SK-N-SH treated with all-trans-retinoic acid at 6 μM for 48 hours (cell line): ENCODE results near the gene ANKRD6.

Source experiments
- ARNTL ChIP-seq: fragments of 450-650 bp; formaldehyde crosslinking; IDR thresholded peaks from 2 replicates; pipeline ENCODE4 v1.5.0; 2020; ENCODE audit warnings: low read depth, mild to moderate bottlenecking, moderate library complexity, borderline replicate concordance
- CREB5 ChIP-seq: fragments of 250-450 bp; sonication (Bioruptor Pico); IDR thresholded peaks from 2 replicates; pipeline ENCODE4 v1.5.1; 2020; ENCODE audit warnings: low read depth, mild to moderate bottlenecking, moderate library complexity
- PPARA ChIP-seq: fragments of 250-450 bp; sonication (Bioruptor Pico); IDR thresholded peaks from 2 replicates; pipeline ENCODE4 v1.5.0; 2020; ENCODE audit warnings: mild to moderate bottlenecking, borderline replicate concordance
- ZNF565 ChIP-seq: fragments of 450-650 bp; formaldehyde crosslinking; conservative IDR thresholded peaks from 2 replicates; pipeline ENCODE4 v1.5.0; 2020; ENCODE audit warnings: low read depth, mild to moderate bottlenecking, moderate library complexity
- ZNF8 ChIP-seq: fragments of 450-650 bp; formaldehyde crosslinking; IDR thresholded peaks from 2 replicates; pipeline ENCODE4 v1.5.0; 2020; ENCODE audit warnings: mild to moderate bottlenecking, moderate library complexity

- no peak for TF ChIP-seq PPARA (CRISPR knock-in tag)
- no peak for TF ChIP-seq ARNTL (CRISPR knock-in tag)
- TF ChIP-seq CREB5 (CRISPR knock-in tag) = no peak
- TF ChIP-seq ZNF565 (CRISPR knock-in tag) = no peak
- TF ChIP-seq ZNF8 (CRISPR knock-in tag) = no peak
Measured at GRCh38 chr6:89637960-89638319, 205.0 kb downstream of the ANKRD6 start.
